WTC11 (cell line): ENCODE measurements around the gene PDK3.

Source experiments
- IRF2 ChIP-seq: sonication (generic); formaldehyde crosslinking; IDR thresholded peaks from 2 replicates; pipeline ENCODE4 v1.8.0; 2022; ENCODE audit warnings: low read depth, missing genetic modification reagents, borderline replicate concordance
- KAT7 ChIP-seq: sonication (generic); formaldehyde crosslinking; IDR thresholded peaks from 2 replicates; pipeline ENCODE4 v1.8.1; 2023; ENCODE audit warnings: missing genetic modification reagents, mild to moderate bottlenecking, borderline replicate concordance
- SP1 ChIP-seq: sonication (generic); formaldehyde crosslinking; conservative IDR thresholded peaks from 2 replicates; pipeline ENCODE4 v1.8.1; 2022; ENCODE audit warnings: missing genetic modification reagents
- TF ChIP-seq, protein P1 (sequence below): sonication (generic); formaldehyde crosslinking; IDR thresholded peaks from 2 replicates; pipeline ENCODE4 v1.8.1; 2023; ENCODE audit warnings: mild to moderate bottlenecking, missing genetic modification reagents, moderate library complexity
- TF ChIP-seq, protein P2 (sequence below): sonication (generic); formaldehyde crosslinking; IDR thresholded peaks from 2 replicates; pipeline ENCODE4 v1.8.0; 2022; ENCODE audit warnings: mild to moderate bottlenecking, missing genetic modification reagents
- TF ChIP-seq, protein P3 (sequence below): fragments of 200-600 bp; IDR thresholded peaks from 2 replicates; pipeline ENCODE4 v1.8.0; 2022; ENCODE audit warnings: antibody characterized with exemption

DNA sequence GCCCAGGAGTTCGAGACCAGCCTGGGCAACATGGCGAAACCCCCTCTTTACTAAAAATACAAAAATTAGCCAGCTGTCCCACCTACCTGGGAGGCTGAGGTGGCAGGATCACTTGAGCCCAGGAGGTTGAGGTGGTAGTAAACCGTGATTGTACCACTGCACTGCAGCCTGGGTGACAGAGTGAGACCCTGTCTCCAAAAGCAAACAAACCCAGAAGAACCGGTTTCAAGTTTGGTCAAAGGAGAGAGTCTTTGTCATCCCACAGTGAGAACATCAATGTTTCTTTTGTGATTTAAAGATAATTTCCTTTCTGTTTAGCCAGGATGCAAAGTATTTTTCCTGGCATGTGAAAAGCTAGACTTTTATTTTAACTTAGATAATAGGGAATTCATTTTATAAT, 26.7 kb downstream of the PDK3 start:
- TF ChIP-seq, protein P1, sequence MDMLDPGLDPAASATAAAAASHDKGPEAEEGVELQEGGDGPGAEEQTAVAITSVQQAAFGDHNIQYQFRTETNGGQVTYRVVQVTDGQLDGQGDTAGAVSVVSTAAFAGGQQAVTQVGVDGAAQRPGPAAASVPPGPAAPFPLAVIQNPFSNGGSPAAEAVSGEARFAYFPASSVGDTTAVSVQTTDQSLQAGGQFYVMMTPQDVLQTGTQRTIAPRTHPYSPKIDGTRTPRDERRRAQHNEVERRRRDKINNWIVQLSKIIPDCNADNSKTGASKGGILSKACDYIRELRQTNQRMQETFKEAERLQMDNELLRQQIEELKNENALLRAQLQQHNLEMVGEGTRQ (CRISPR knock-in tag), result no peak
- TF ChIP-seq, protein P2, sequence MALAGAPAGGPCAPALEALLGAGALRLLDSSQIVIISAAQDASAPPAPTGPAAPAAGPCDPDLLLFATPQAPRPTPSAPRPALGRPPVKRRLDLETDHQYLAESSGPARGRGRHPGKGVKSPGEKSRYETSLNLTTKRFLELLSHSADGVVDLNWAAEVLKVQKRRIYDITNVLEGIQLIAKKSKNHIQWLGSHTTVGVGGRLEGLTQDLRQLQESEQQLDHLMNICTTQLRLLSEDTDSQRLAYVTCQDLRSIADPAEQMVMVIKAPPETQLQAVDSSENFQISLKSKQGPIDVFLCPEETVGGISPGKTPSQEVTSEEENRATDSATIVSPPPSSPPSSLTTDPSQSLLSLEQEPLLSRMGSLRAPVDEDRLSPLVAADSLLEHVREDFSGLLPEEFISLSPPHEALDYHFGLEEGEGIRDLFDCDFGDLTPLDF, result no peak
- TF ChIP-seq, protein P3, sequence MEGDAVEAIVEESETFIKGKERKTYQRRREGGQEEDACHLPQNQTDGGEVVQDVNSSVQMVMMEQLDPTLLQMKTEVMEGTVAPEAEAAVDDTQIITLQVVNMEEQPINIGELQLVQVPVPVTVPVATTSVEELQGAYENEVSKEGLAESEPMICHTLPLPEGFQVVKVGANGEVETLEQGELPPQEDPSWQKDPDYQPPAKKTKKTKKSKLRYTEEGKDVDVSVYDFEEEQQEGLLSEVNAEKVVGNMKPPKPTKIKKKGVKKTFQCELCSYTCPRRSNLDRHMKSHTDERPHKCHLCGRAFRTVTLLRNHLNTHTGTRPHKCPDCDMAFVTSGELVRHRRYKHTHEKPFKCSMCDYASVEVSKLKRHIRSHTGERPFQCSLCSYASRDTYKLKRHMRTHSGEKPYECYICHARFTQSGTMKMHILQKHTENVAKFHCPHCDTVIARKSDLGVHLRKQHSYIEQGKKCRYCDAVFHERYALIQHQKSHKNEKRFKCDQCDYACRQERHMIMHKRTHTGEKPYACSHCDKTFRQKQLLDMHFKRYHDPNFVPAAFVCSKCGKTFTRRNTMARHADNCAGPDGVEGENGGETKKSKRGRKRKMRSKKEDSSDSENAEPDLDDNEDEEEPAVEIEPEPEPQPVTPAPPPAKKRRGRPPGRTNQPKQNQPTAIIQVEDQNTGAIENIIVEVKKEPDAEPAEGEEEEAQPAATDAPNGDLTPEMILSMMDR, result no peak
- TF ChIP-seq KAT7 (CRISPR knock-in tag), result no peak
- TF ChIP-seq IRF2 (CRISPR knock-in tag), result no peak
- TF ChIP-seq SP1, result no peak
